ENCODE data around the gene AREL1.

- no peak for TF ChIP-seq CTCF (optimal IDR thresholded peaks at IDR 0.05 in 1 of 3, IDR thresholded peaks at IDR 0.05 in 1 of 3, conservative IDR thresholded peaks at IDR 0.05 in 1 of 3; ENCODE audit: extremely low read depth in 1 of 3, insufficient read depth in 2 of 3, low read length in 3 of 3)
- no peak for TF ChIP-seq EZH2 (IDR thresholded peaks at IDR 0.05; ENCODE audit: low read length)
Measured at GRCh38 chr14:74660863-74661262, 52.0 kb downstream of the AREL1 start.

Measured in keratinocyte (primary cell).